ENCODE data around the gene DOCK11.

The DOCK11 gene

GRCh38 chrX:118612290-118612689 lies 116.7 kb downstream of the DOCK11 start:
- no peaks in the 10 kb centered on the region for H3K4me1 ChIP-seq (ENCODE audit: insufficient read depth, low read length, poor library complexity, severe bottlenecking)
- H2AFZ ChIP-seq (ENCODE audit: low read length) = no peak overlapping the region
- no peaks in the 10 kb centered on the region for H3K9me3 ChIP-seq (ENCODE audit: insufficient read depth, low read depth, low read length)
- no peaks in the 10 kb centered on the region for H3F3A ChIP-seq (ENCODE audit: low read depth)
- no peak overlapping the region for H3K4me3 ChIP-seq (ENCODE audit: low read length, poor library complexity, severe bottlenecking)
- no peaks in the 10 kb centered on the region for H4K20me1 ChIP-seq (ENCODE audit: insufficient read depth, low read length, poor library complexity, severe bottlenecking)
- TF ChIP-seq CTCF (conservative IDR thresholded peaks at IDR 0.05; ENCODE audit: low read length) (no peak), EZH2phosphoT487 (IDR thresholded peaks at IDR 0.05; ENCODE audit: borderline replicate concordance) (no peak)
- H3K9me2 ChIP-seq (replicated peaks; ENCODE audit: low read depth, low read length) = no peaks in the 10 kb centered on the region
- H3K79me2 ChIP-seq (ENCODE audit: insufficient read depth, low read length) = no peaks in the 10 kb centered on the region
- no peak overlapping the region for H3K9ac ChIP-seq (ENCODE audit: low read depth, low read length, poor library complexity, severe bottlenecking)
- H3K27me3 ChIP-seq (ENCODE audit: insufficient read depth, low read length, poor library complexity, severe bottlenecking) = no peaks in the 10 kb centered on the region
- no peak overlapping the region for H3K4me2 ChIP-seq (ENCODE audit: low read depth, low read length, poor library complexity, severe bottlenecking)
- H3K36me3 ChIP-seq (ENCODE audit: insufficient read depth, low read length) = peaks cover 48% of the 10 kb centered on the region; the same call in 1 of the 2 replicates

- TF ChIP-seq EZH2phosphoT487 (IDR thresholded peaks at IDR 0.05; ENCODE audit: borderline replicate concordance) (no peak), CTCF (conservative IDR thresholded peaks at IDR 0.05; ENCODE audit: low read length) (no peak)
Observed at GRCh38 chrX:118614150-118614549, 118.5 kb downstream of the DOCK11 start.

GRCh38 chrX:118615141-118615540 lies 119.5 kb downstream of the DOCK11 start:
- Histone ChIP-seq H3F3A (ENCODE audit: low read depth) (no peaks in the 10 kb centered on the region), H3K9me2 (replicated peaks; ENCODE audit: low read depth, low read length) (no peaks in the 10 kb centered on the region), H3K4me2 (ENCODE audit: low read depth, low read length, poor library complexity, severe bottlenecking) (no peak overlapping the region), H3K9ac (ENCODE audit: low read depth, low read length, poor library complexity, severe bottlenecking) (no peak overlapping the region), H3K9me3 (ENCODE audit: insufficient read depth, low read depth, low read length) (no peaks in the 10 kb centered on the region), H4K20me1 (ENCODE audit: insufficient read depth, low read length, poor library complexity, severe bottlenecking) (no peaks in the 10 kb centered on the region), H3K4me3 (ENCODE audit: low read length, poor library complexity, severe bottlenecking) (no peak overlapping the region), H3K27me3 (ENCODE audit: insufficient read depth, low read length, poor library complexity, severe bottlenecking) (no peaks in the 10 kb centered on the region), H2AFZ (ENCODE audit: low read length) (no peak overlapping the region), H3K36me3 (ENCODE audit: insufficient read depth, low read length) (peaks cover 31% of the 10 kb centered on the region; the same call in 1 of the 2 replicates), H3K4me1 (ENCODE audit: insufficient read depth, low read length, poor library complexity, severe bottlenecking) (no peaks in the 10 kb centered on the region), H3K79me2 (ENCODE audit: insufficient read depth, low read length) (no peaks in the 10 kb centered on the region)
- TF ChIP-seq EZH2phosphoT487 (IDR thresholded peaks at IDR 0.05; ENCODE audit: borderline replicate concordance) (no peak), CTCF (conservative IDR thresholded peaks at IDR 0.05; ENCODE audit: low read length) (no peak)

More at GRCh38 chrX:118614150-118614549, 118.5 kb downstream of the DOCK11 start:
- Histone ChIP-seq H2AFZ (ENCODE audit: low read length) (no peak overlapping the region), H3K4me3 (ENCODE audit: low read length, poor library complexity, severe bottlenecking) (no peak overlapping the region), H3K4me2 (ENCODE audit: low read depth, low read length, poor library complexity, severe bottlenecking) (no peak overlapping the region), H3K27me3 (ENCODE audit: insufficient read depth, low read length, poor library complexity, severe bottlenecking) (no peaks in the 10 kb centered on the region), H3F3A (ENCODE audit: low read depth) (no peaks in the 10 kb centered on the region), H3K9me3 (ENCODE audit: insufficient read depth, low read depth, low read length) (no peaks in the 10 kb centered on the region), H3K36me3 (ENCODE audit: insufficient read depth, low read length) (peaks cover 33% of the 10 kb centered on the region; the same call in 1 of the 2 replicates), H4K20me1 (ENCODE audit: insufficient read depth, low read length, poor library complexity, severe bottlenecking) (no peaks in the 10 kb centered on the region), H3K9ac (ENCODE audit: low read depth, low read length, poor library complexity, severe bottlenecking) (no peak overlapping the region), H3K4me1 (ENCODE audit: insufficient read depth, low read length, poor library complexity, severe bottlenecking) (no peaks in the 10 kb centered on the region), H3K79me2 (ENCODE audit: insufficient read depth, low read length) (no peaks in the 10 kb centered on the region), H3K9me2 (replicated peaks; ENCODE audit: low read depth, low read length) (no peaks in the 10 kb centered on the region)
